Body of pancreas (tissue), 4 donors: ENCODE data around the gene COL4A6. TPM values are rescaled to one million over a fixed set of nuclear protein-coding genes. Genes with fewer than 3 reads are reported as not detected.

ENCODE experiments used
- ATAC-seq: fragments of 150-250 bp; one replicate; pipeline ENCODE4 v1.9.1; 2016
- DNase-seq, 4 donors: peaks; one replicate each; pipeline ENCODE4 v3.0.0-alpha.2; 2019
- H3K27ac ChIP-seq, 4 donors: fragments of 200-600 bp; sonication (generic); 1 replicate in 3 of 4; 2 replicates in 1 of 4; pipeline versions ENCODE4 v1.5.1 to v1.6.1; 2016 to 2019; ENCODE audit warnings: mild to moderate bottlenecking in 1 of 4, mixed read lengths in 1 of 4, moderate library complexity in 1 of 4
- H3K27me3 ChIP-seq, 2 donors: fragments of 200-600 bp; sonication (generic); one replicate each; pipeline ENCODE4 v1.6.0; 2016; ENCODE audit warnings: mild to moderate bottlenecking in 1 of 2
- H3K36me3 ChIP-seq, 2 donors: fragments of 200-600 bp; sonication (generic); replicated peaks in 1 of 2; 2 replicates each; pipeline ENCODE4 v1.5.1; 2016; ENCODE audit warnings: low read depth in 2 of 2; ENCODE audit not compliant: insufficient read depth in 1 of 2
- H3K4me1 ChIP-seq: fragments of 200-600 bp; sonication (generic); one replicate; pipeline ENCODE4 v1.6.0; 2016
- H3K4me3 ChIP-seq, 2 donors: fragments of 200-600 bp; sonication (generic); 1 replicate in 1 of 2; 2 replicates in 1 of 2; pipeline ENCODE4 v1.5.1; 2016 to 2019
- H3K9me3 ChIP-seq, 3 donors: fragments of 200-600 bp; sonication (generic); 1 replicate in 2 of 3; 2 replicates in 1 of 3; pipeline ENCODE4 v1.5.1; 2016
- CTCF ChIP-seq, 7 experiments: fragments of 450-650 bp in 4 of 7; fragments of 200-600 bp in 3 of 7; sonication (generic) in 3 of 7; IDR thresholded peaks; one replicate each; pipeline ENCODE4 v1.5.1; 2016 to 2019; ENCODE audit warnings: antibody characterized with exemption in 7 of 7
- POLR2A ChIP-seq, 3 donors: fragments of 450-650 bp; IDR thresholded peaks; one replicate each; pipeline ENCODE4 v1.6.1; 2016; ENCODE audit warnings: antibody characterized with exemption in 3 of 3, mild to moderate bottlenecking in 2 of 3
- WGBS, 2 donors: methylation state at CpG; one replicate each; pipeline ENCODE4 v1.1.5; 2017; 5-methylcytosine and 5-hydroxymethylcytosine counted together
- intact Hi-C: fragments of 100-400 bp; cut with DNase I; formaldehyde crosslinking; loops from one replicate; pipeline ENCODE4 v1.15.1; 2023
- total RNA-seq, 2 donors: library from RNA; depleted of rRNA; stranded (reverse); fragments of >200 nt; gene quantifications; one replicate each; pipeline ENCODE4 v1.1.0, GENCODE V29; 2016

The COL4A6 gene
- total RNA-seq, 2 donors from 2014 or later = under 0.01 to 0.52 TPM

GRCh38 chrX:108347800-108348199 lies 90.4 kb downstream of the COL4A6 start:
- no peak overlapping the region for H3K4me3 ChIP-seq
- H3K27me3 ChIP-seq = no peaks in the 10 kb centered on the region
- no peaks in the 10 kb centered on the region for H3K36me3 ChIP-seq
- H3K27ac ChIP-seq = no peak overlapping the region
- DNase-seq = no peak
- no peaks in the 10 kb centered on the region for H3K4me1 ChIP-seq
- 0 to 20% methylated on average over 1 to 3 of the region's 3 CpGs for WGBS, 2 donors
- H3K9me3 ChIP-seq = no peaks in the 10 kb centered on the region
- TF ChIP-seq CTCF (IDR thresholded peaks at IDR 0.05) (no peak), POLR2A (IDR thresholded peaks at IDR 0.05) (no peak)
- ATAC-seq = no peak
- intact Hi-C loops = no loop called here

GRCh38 chrX:108344216-108344615 lies 94.0 kb downstream of the COL4A6 start:
- Histone ChIP-seq H3K27me3 (no peaks in the 10 kb centered on the region), H3K4me1 (no peaks in the 10 kb centered on the region), H3K4me3 (no peak overlapping the region), H3K27ac (no peak overlapping the region), H3K36me3 (no peaks in the 10 kb centered on the region), H3K9me3 (no peaks in the 10 kb centered on the region)
- ATAC-seq = no peak
- TF ChIP-seq CTCF (IDR thresholded peaks at IDR 0.05) (no peak), POLR2A (IDR thresholded peaks at IDR 0.05) (no peak)
- WGBS, 2 donors = 23 to 50% methylated on average over 1 of the region's 1 CpG
- no peak for DNase-seq
- intact Hi-C loops = no loop called here

- Histone ChIP-seq H3K4me3 (no peak overlapping the region), H3K36me3 (no peaks in the 10 kb centered on the region), H3K27me3 (no peaks in the 10 kb centered on the region), H3K4me1 (no peaks in the 10 kb centered on the region), H3K27ac (no peak overlapping the region), H3K9me3 (no peaks in the 10 kb centered on the region)
- WGBS, 2 donors = 20 to 26% methylated on average over 1 of the region's 1 CpG
- TF ChIP-seq CTCF (IDR thresholded peaks at IDR 0.05) = no peak
- TF ChIP-seq POLR2A (IDR thresholded peaks at IDR 0.05) = no peak
- DNase-seq (no peak), ATAC-seq (no peak)
- intact Hi-C loops = no loop called here
These were observed 96.3 kb downstream of the COL4A6 start for GRCh38 chrX:108341947-108342346.

- no peak for DNase-seq
- TF ChIP-seq POLR2A (IDR thresholded peaks at IDR 0.05) (no peak), CTCF (IDR thresholded peaks at IDR 0.05) (no peak)
These were observed 105.9 kb downstream of the COL4A6 start for GRCh38 chrX:108332281-108332680.

GRCh38 chrX:108331126-108331909 lies 106.9 kb downstream of the COL4A6 start:
- no peak for TF ChIP-seq CTCF (IDR thresholded peaks at IDR 0.05)
- no peak for TF ChIP-seq POLR2A (IDR thresholded peaks at IDR 0.05)
- Histone ChIP-seq H3K36me3 (no peaks in the 10 kb centered on the region), H3K27ac (no peak overlapping the region), H3K9me3 (no peaks in the 10 kb centered on the region), H3K27me3 (no peaks in the 10 kb centered on the region), H3K4me1 (no peaks in the 10 kb centered on the region), H3K4me3 (no peak overlapping the region)
- intact Hi-C loops = no loop called here
- DNase-seq (no peak), ATAC-seq (no peak)
- 53 to 56% methylated on average over 7 of the region's 7 CpGs for WGBS, 2 donors

More at GRCh38 chrX:108332281-108332680, 105.9 kb downstream of the COL4A6 start:
- H3K27ac ChIP-seq = no peak overlapping the region
- no peak overlapping the region for H3K4me3 ChIP-seq
- ATAC-seq = no peak
- H3K36me3 ChIP-seq = no peaks in the 10 kb centered on the region
- H3K9me3 ChIP-seq = no peaks in the 10 kb centered on the region
- H3K27me3 ChIP-seq = no peaks in the 10 kb centered on the region
- H3K4me1 ChIP-seq = no peaks in the 10 kb centered on the region
- intact Hi-C loops = no loop called here
- 83 to 87% methylated on average over 1 of the region's 1 CpG for WGBS, 2 donors
